HUES48 (cell line): Measurements from ENCODE around the gene HDAC7.

ENCODE experiments used
- H3K27ac ChIP-seq: one replicate; pipeline ENCODE4 v1.7.0; 2013; ENCODE audit warnings: low read depth, low read length, inconsistent platforms
- H3K27me3 ChIP-seq: 2 replicates; pipeline ENCODE4 v1.6.1; 2013; ENCODE audit warnings: mild to moderate bottlenecking, low read length; ENCODE audit not compliant: control insufficient read depth, insufficient read depth
- H3K36me3 ChIP-seq: 2 replicates; pipeline ENCODE4 v1.6.1; 2013; ENCODE audit warnings: low read length; ENCODE audit not compliant: control insufficient read depth, insufficient read depth
- H3K4me1 ChIP-seq: 2 replicates; pipeline ENCODE4 v1.6.1; 2013; ENCODE audit warnings: mild to moderate bottlenecking, low read length; ENCODE audit not compliant: control insufficient read depth, insufficient read depth
- H3K4me3 ChIP-seq: 2 replicates; pipeline ENCODE4 v1.5.1; 2013; ENCODE audit warnings: mild to moderate bottlenecking, low read depth, low read length
- H3K9ac ChIP-seq: 2 replicates; pipeline ENCODE4 v1.6.1; 2013; ENCODE audit warnings: mild to moderate bottlenecking, low read depth, low read length, moderate library complexity
- H3K9me3 ChIP-seq: 2 replicates; pipeline ENCODE4 v1.6.1; 2013; ENCODE audit warnings: low read length; ENCODE audit not compliant: control insufficient read depth, insufficient read depth

Gene HDAC7

GRCh38 chr12:47819896-47820630, at the start of gene HDAC7:
HDAC7 (minus strand) TSS chr12:47819903; CDS start chr12:47819785, 118 bp downstream.
- Histone ChIP-seq H3K4me1 (peaks cover 40% of the 10 kb centered on the region), H3K27ac (peak within 1 kb of the TSS; percentile 97), H3K9me3 (no peaks in the 10 kb centered on the region), H3K27me3 (no peaks in the 10 kb centered on the region), H3K36me3 (no peaks in the 10 kb centered on the region), H3K9ac (peak within 1 kb of the TSS; percentile 95), H3K4me3 (peak within 1 kb of the TSS; percentile 87)

- Histone ChIP-seq H3K4me1 (no peaks in the 10 kb centered on the region), H3K4me3 (no peak overlapping the region), H3K9me3 (no peaks in the 10 kb centered on the region), H3K36me3 (no peaks in the 10 kb centered on the region), H3K9ac (no peak overlapping the region), H3K27ac (no peak overlapping the region), H3K27me3 (no peaks in the 10 kb centered on the region)
Observed at GRCh38 chr12:47868552-47869031, 48.9 kb upstream of the HDAC7 start.

- H3K9ac ChIP-seq, result no peak overlapping the region
- no peak overlapping the region for H3K27ac ChIP-seq
- H3K27me3 ChIP-seq, result no peaks in the 10 kb centered on the region
- H3K4me3 ChIP-seq, result no peak overlapping the region
- no peaks in the 10 kb centered on the region for H3K36me3 ChIP-seq
- no peaks in the 10 kb centered on the region for H3K4me1 ChIP-seq
- H3K9me3 ChIP-seq, result no peaks in the 10 kb centered on the region
Observed at GRCh38 chr12:47868041-47868440, 48.3 kb upstream of the HDAC7 start.

GRCh38 chr12:47867495-47867941, 47.8 kb upstream of the HDAC7 start:
- H3K9ac ChIP-seq, result no peak overlapping the region
- H3K9me3 ChIP-seq, result no peaks in the 10 kb centered on the region
- H3K27me3 ChIP-seq, result no peaks in the 10 kb centered on the region
- H3K4me1 ChIP-seq, result no peaks in the 10 kb centered on the region
- no peaks in the 10 kb centered on the region for H3K36me3 ChIP-seq
- H3K27ac ChIP-seq, result no peak overlapping the region
- H3K4me3 ChIP-seq, result no peak overlapping the region

- Histone ChIP-seq H3K36me3 (no peaks in the 10 kb centered on the region), H3K4me1 (no peaks in the 10 kb centered on the region), H3K27ac (no peak overlapping the region), H3K27me3 (no peaks in the 10 kb centered on the region), H3K4me3 (no peak overlapping the region), H3K9me3 (no peaks in the 10 kb centered on the region), H3K9ac (no peak overlapping the region)
Observed at GRCh38 chr12:47864646-47865235, 45.0 kb upstream of the HDAC7 start.

GRCh38 chr12:47863985-47864384, 44.3 kb upstream of the HDAC7 start:
- Histone ChIP-seq H3K36me3 (no peaks in the 10 kb centered on the region), H3K4me1 (no peaks in the 10 kb centered on the region), H3K27me3 (no peaks in the 10 kb centered on the region), H3K27ac (no peak overlapping the region), H3K4me3 (no peak overlapping the region), H3K9me3 (no peaks in the 10 kb centered on the region), H3K9ac (no peak overlapping the region)

GRCh38 chr12:47863467-47863866, 43.8 kb upstream of the HDAC7 start:
- no peak overlapping the region for H3K27ac ChIP-seq
- H3K36me3 ChIP-seq, result no peaks in the 10 kb centered on the region
- H3K9ac ChIP-seq, result no peak overlapping the region

GRCh38 chr12:47862881-47863280, 43.2 kb upstream of the HDAC7 start:
- Histone ChIP-seq H3K9me3 (no peaks in the 10 kb centered on the region), H3K4me3 (no peak overlapping the region), H3K27ac (no peak overlapping the region), H3K27me3 (no peaks in the 10 kb centered on the region), H3K9ac (no peak overlapping the region), H3K4me1 (no peaks in the 10 kb centered on the region), H3K36me3 (no peaks in the 10 kb centered on the region)

More at GRCh38 chr12:47863467-47863866, 43.8 kb upstream of the HDAC7 start:
- H3K4me1 ChIP-seq, result no peaks in the 10 kb centered on the region
- H3K4me3 ChIP-seq, result no peak overlapping the region
- H3K9me3 ChIP-seq, result no peaks in the 10 kb centered on the region
- H3K27me3 ChIP-seq, result no peaks in the 10 kb centered on the region

- Histone ChIP-seq H3K9ac (no peak overlapping the region), H3K4me1 (no peaks in the 10 kb centered on the region), H3K27me3 (no peaks in the 10 kb centered on the region), H3K27ac (no peak overlapping the region), H3K9me3 (no peaks in the 10 kb centered on the region), H3K36me3 (no peaks in the 10 kb centered on the region), H3K4me3 (no peak overlapping the region)
Observed at GRCh38 chr12:47862167-47862750, 42.6 kb upstream of the HDAC7 start.

- H3K4me1 ChIP-seq, result no peaks in the 10 kb centered on the region
- H3K27ac ChIP-seq, result no peak overlapping the region
- no peaks in the 10 kb centered on the region for H3K36me3 ChIP-seq
- no peaks in the 10 kb centered on the region for H3K9me3 ChIP-seq
- no peaks in the 10 kb centered on the region for H3K27me3 ChIP-seq
- H3K4me3 ChIP-seq, result no peak overlapping the region
- no peak overlapping the region for H3K9ac ChIP-seq
Observed at GRCh38 chr12:47860873-47861272, 41.2 kb upstream of the HDAC7 start.

GRCh38 chr12:47860279-47860841, 40.7 kb upstream of the HDAC7 start:
- Histone ChIP-seq H3K36me3 (no peaks in the 10 kb centered on the region), H3K4me3 (no peak overlapping the region), H3K27me3 (no peaks in the 10 kb centered on the region), H3K4me1 (no peaks in the 10 kb centered on the region), H3K9me3 (no peaks in the 10 kb centered on the region), H3K9ac (no peak overlapping the region), H3K27ac (no peak overlapping the region)
